ENCODE results near the gene API5.

GRCh38 chr11:43316451-43316850 is 4.7 kb downstream of the API5 start:
- TF ChIP-seq NR2C2 (IDR thresholded peaks at IDR 0.05; ENCODE audit: borderline replicate concordance, control insufficient read depth, insufficient read length, low read depth) (no peak), ZBTB11 (CRISPR knock-in tag; IDR thresholded peaks at IDR 0.05) (no peak), CTCF (IDR thresholded peaks at IDR 0.05 in 2 of 3, conservative IDR thresholded peaks at IDR 0.05 in 1 of 3; ENCODE audit: control insufficient read depth in 2 of 3, extremely low read depth in 1 of 3, insufficient read depth in 1 of 3, low read depth in 3 of 3, low read length in 3 of 3) (no peak), POLR2AphosphoS2 (IDR thresholded peaks at IDR 0.05; ENCODE audit: low read depth, low read length) (no peak), KDM1A (IDR thresholded peaks at IDR 0.05; ENCODE audit: borderline replicate concordance) (no peak), MTA3 (IDR thresholded peaks at IDR 0.05; ENCODE audit: borderline replicate concordance, low read length) (no peak)
